PFSK-1 (cell line): ENCODE data around the gene TULP4.

Experiments used
- FOXP2 ChIP-seq: optimal IDR thresholded peaks from 2 replicates; pipeline ENCODE3; 2011; ENCODE audit warnings: borderline replicate concordance, control low read depth, inconsistent platforms; ENCODE audit not compliant: insufficient read depth; ENCODE audit errors: extremely low read length, extremely low read depth
- POLR2AphosphoS5 ChIP-seq: IDR thresholded peaks from 2 replicates; pipeline ENCODE4 v1.6.1; 2012; ENCODE audit warnings: low read depth, mild to moderate bottlenecking, control low read depth, low read length, moderate library complexity
- SIN3A ChIP-seq: IDR thresholded peaks from 2 replicates; pipeline ENCODE4 v1.6.1; 2012; ENCODE audit warnings: mild to moderate bottlenecking, low read length, moderate library complexity, borderline replicate concordance; ENCODE audit not compliant: insufficient read depth
- TAF1 ChIP-seq: IDR thresholded peaks from 2 replicates; pipeline ENCODE4 v1.6.1; 2012; ENCODE audit warnings: low read length, control low read depth, borderline replicate concordance; ENCODE audit not compliant: insufficient read depth
- TF ChIP-seq, protein P1 (sequence below), 2 experiments: IDR thresholded peaks; 2 replicates each; pipeline versions ENCODE4 v1.6.1 to v1.8.0; 2011 to 2012; ENCODE audit warnings: low read depth in 2 of 2, low read length in 2 of 2, control low read depth in 1 of 2, inconsistent platforms in 1 of 2, mild to moderate bottlenecking in 1 of 2, moderate library complexity in 1 of 2; ENCODE audit not compliant: insufficient read depth in 1 of 2

TULP4 gene

DNA sequence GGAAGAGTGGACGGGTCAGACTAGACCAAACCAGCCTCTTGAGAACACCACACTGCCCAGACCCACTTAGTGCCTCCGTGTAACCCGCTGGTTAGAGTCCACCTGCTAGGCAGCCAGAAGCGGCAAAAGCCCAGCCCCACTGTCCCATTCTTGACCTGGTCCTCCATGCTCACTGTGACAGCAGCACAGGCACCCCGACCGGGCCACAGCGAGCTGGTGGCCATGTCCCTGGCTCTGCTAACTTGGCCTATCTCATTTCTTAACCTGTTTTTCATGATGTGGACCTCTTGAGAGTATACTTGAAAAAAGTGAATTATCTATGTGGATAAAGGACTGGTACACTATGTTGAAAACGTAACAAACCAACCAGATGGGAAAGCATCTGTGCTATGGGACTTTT lies 202.7 kb downstream of the TULP4 start:
- TF ChIP-seq SIN3A = no peak
- TF ChIP-seq POLR2AphosphoS5 = 0 out of 2 replicates have a peak, but pooled peaks have one; percentile 5

DNA sequence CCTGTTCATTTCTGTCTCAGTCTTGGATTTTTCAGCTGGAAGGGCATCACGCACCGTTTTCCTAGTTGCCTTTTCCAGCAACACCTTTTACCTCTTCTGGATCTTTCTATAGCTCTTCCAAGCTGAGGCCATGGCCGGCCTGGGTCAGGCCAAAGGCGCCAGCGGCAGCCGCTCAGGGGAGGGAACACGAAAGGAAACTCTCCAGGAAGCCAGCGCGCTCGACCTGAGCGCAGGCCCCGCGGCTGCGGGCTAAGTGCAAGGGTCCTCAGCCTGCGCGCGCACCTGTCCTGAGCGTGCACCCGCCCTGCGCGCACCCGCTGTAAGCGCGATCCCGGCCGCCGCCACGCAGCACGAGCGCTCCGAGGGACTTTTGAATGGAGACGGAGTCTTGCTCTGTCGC lies 203.8 kb downstream of the TULP4 start:
- TF ChIP-seq SIN3A (no peak), FOXP2 (no peak), TAF1 (no peak), POLR2AphosphoS5 (no peak)
- TF ChIP-seq, protein P1, sequence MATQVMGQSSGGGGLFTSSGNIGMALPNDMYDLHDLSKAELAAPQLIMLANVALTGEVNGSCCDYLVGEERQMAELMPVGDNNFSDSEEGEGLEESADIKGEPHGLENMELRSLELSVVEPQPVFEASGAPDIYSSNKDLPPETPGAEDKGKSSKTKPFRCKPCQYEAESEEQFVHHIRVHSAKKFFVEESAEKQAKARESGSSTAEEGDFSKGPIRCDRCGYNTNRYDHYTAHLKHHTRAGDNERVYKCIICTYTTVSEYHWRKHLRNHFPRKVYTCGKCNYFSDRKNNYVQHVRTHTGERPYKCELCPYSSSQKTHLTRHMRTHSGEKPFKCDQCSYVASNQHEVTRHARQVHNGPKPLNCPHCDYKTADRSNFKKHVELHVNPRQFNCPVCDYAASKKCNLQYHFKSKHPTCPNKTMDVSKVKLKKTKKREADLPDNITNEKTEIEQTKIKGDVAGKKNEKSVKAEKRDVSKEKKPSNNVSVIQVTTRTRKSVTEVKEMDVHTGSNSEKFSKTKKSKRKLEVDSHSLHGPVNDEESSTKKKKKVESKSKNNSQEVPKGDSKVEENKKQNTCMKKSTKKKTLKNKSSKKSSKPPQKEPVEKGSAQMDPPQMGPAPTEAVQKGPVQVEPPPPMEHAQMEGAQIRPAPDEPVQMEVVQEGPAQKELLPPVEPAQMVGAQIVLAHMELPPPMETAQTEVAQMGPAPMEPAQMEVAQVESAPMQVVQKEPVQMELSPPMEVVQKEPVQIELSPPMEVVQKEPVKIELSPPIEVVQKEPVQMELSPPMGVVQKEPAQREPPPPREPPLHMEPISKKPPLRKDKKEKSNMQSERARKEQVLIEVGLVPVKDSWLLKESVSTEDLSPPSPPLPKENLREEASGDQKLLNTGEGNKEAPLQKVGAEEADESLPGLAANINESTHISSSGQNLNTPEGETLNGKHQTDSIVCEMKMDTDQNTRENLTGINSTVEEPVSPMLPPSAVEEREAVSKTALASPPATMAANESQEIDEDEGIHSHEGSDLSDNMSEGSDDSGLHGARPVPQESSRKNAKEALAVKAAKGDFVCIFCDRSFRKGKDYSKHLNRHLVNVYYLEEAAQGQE (IDR thresholded peaks at IDR 0.05; ENCODE audit: insufficient read depth in 1 of 2, low read depth in 2 of 2, low read length in 2 of 2) = no peak

DNA sequence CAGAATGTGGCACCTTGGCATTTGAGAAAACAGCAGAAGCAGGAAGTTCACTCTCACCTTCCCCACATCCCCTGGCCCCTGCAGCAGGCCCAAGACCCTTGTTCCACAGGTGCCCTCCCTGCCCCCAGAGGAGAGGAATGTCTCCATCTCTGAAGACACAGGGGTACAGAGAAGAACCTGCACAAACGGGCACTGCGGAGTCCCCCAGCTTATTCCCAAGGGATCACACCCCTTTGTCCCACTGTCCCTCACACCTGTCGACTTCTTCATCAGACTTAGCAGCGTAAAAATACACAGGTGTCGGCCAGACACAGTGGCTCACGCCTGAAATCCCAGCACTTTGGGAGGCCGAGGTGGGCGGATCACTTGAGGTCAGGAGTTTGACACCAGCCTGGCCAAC lies 204.8 kb downstream of the TULP4 start:
- TF ChIP-seq FOXP2 (no peak), SIN3A (no peak), TAF1 (no peak), POLR2AphosphoS5 (no peak)
- TF ChIP-seq, protein P1 (IDR thresholded peaks at IDR 0.05; ENCODE audit: insufficient read depth in 1 of 2, low read depth in 2 of 2, low read length in 2 of 2) = no peak

DNA sequence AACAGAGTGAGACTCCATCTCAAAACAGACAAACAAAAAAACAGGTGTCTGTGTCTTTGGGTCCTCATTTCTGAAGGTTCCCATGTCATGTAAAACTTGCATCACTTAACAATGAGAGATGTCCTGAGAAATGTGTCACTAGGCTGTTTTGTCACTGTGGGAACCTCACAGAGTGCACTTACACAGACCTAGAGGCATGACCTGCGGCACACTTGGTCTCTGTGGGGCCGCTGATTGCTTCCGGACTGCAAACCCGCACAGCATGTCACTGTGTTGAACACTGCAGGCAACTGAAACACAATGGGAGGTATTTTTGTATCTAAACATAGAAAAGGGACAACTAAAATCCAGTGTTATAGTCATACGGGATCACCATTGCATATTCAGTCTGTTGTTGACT lies 205.3 kb downstream of the TULP4 start:
- TF ChIP-seq FOXP2 (no peak), POLR2AphosphoS5 (no peak), TAF1 (no peak), SIN3A (no peak)
- TF ChIP-seq, protein P1 (IDR thresholded peaks at IDR 0.05; ENCODE audit: insufficient read depth in 1 of 2, low read depth in 2 of 2, low read length in 2 of 2) = no peak

DNA sequence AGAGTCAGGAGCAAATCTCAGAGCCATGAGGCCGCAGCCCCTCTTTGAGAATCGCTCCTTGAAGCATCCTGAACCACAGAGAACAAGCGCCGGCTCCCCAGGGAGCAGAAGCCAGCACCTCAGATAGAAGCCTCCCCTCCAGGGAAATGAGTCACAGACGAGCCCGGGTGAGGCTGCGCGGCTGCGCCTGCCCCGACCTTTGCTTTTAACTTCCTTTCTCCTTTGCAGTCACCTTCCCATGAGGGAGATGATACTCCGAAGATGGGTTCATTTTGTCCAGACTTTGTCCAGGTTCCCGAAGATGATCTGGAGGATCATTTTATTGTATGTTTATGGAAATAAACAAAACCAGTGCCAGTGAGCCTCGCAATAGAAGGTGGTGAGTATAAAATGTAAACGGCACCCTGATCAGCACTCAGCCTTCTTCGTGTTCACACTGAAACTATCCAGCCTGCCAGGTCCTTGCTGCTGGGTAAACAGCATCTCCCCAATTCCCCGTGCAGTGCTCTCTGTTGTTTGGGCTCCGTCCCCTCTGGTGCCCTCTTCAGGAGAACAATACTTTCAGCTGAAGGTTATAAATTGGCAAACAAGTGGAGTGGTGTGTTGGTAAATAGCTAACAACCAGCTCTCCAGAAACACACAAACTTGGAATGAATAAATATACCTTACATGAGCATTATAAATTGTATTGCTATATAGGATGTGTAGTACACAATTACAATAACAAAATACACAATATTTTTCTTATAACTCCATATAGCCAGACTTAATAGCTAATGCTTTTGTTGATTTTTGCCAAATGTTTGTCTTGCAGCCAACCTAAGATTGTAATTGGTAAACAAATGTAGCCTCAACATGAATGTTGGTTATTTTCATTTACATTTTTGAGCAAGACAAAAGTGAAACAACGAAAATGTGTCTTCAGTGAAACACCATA lies 206.2 kb downstream of the TULP4 start:
- TF ChIP-seq, protein P1 (IDR thresholded peaks at IDR 0.05; ENCODE audit: insufficient read depth in 1 of 2, low read depth in 2 of 2, low read length in 2 of 2) = 0 out of 4 replicates have a peak, but pooled peaks of 1 of the 2 experiments have one; percentile 4
- 0 out of 2 replicates have a peak, but pooled peaks have one; percentile 29 for TF ChIP-seq POLR2AphosphoS5
- no peak for TF ChIP-seq FOXP2
- no peak for TF ChIP-seq SIN3A
- TF ChIP-seq TAF1 = no peak
